IPS-18a (cell line): ENCODE measurements around the gene ANKLE1.
A peak's percentile ranks its signal among the peaks of the same experiment; 100 is the strongest.

Source experiments
- H3K27ac ChIP-seq: one replicate; pipeline ENCODE4 v1.5.1; 2013; ENCODE audit warnings: low read length
- H3K27me3 ChIP-seq: one replicate; pipeline ENCODE4 v1.6.1; 2013; ENCODE audit warnings: mild to moderate bottlenecking, low read length; ENCODE audit not compliant: control insufficient read depth, insufficient read depth
- H3K36me3 ChIP-seq: one replicate; pipeline ENCODE4 v1.6.1; 2013; ENCODE audit warnings: low read depth, low read length; ENCODE audit not compliant: control insufficient read depth
- H3K4me1 ChIP-seq: one replicate; pipeline ENCODE4 v1.6.1; 2013; ENCODE audit warnings: low read depth, low read length; ENCODE audit not compliant: control insufficient read depth
- H3K4me3 ChIP-seq: one replicate; pipeline ENCODE4 v1.5.1; 2013; ENCODE audit warnings: low read length
- H3K9ac ChIP-seq: one replicate; pipeline ENCODE4 v1.6.1; 2013; ENCODE audit warnings: mild to moderate bottlenecking, low read length, moderate library complexity
- H3K9me3 ChIP-seq: one replicate; pipeline ENCODE4 v1.6.1; 2013; ENCODE audit warnings: low read depth, low read length; ENCODE audit not compliant: control insufficient read depth

ANKLE1 gene

GRCh38 chr19:17242431-17243208, 39.1 kb upstream of the ANKLE1 start:
- Histone ChIP-seq H3K4me1 (peaks cover 10% of the 10 kb centered on the region), H3K27me3 (no peaks in the 10 kb centered on the region), H3K27ac (no peak overlapping the region), H3K9ac (no peak overlapping the region), H3K36me3 (peaks cover 14% of the 10 kb centered on the region), H3K9me3 (no peaks in the 10 kb centered on the region), H3K4me3 (no peak overlapping the region)

DNA sequence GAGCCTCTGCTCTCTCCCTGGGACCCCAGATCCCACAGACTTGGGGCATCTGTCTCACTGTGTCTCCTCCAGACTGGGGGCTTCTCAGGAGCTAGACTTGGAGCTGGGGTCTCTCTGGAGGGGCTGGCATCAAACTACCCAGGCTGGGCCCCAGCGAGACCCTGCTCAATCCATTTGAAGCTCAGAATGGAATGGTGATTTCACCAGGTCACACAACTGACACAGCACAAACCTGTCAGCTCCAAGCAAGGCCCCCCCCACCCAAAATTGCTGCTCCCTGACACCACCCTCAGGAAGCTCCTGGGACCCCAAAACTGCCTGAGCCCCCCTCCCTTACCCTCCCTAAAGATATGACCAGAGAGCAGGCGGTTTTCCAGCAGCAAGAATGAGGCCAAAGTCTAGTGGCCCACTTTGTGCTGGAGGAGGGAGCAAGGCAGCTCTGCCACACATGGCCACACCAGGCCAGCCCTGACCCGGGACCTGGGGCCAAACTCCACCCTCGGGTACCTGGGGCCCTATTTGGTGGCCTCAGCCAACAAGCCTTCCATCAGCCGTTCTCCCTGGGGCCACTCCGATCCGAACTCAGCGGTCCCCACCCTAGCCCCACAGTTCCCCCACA, 38.4 kb upstream of the ANKLE1 start:
- H3K27ac ChIP-seq: no peak overlapping the region
- no peaks in the 10 kb centered on the region for H3K27me3 ChIP-seq
- H3K4me1 ChIP-seq: peaks cover 17% of the 10 kb centered on the region
- H3K9me3 ChIP-seq: no peaks in the 10 kb centered on the region
- H3K9ac ChIP-seq: peak overlapping the region; percentile 67
- peak overlapping the region; percentile 88 for H3K4me3 ChIP-seq
- peaks cover 7% of the 10 kb centered on the region for H3K36me3 ChIP-seq

DNA sequence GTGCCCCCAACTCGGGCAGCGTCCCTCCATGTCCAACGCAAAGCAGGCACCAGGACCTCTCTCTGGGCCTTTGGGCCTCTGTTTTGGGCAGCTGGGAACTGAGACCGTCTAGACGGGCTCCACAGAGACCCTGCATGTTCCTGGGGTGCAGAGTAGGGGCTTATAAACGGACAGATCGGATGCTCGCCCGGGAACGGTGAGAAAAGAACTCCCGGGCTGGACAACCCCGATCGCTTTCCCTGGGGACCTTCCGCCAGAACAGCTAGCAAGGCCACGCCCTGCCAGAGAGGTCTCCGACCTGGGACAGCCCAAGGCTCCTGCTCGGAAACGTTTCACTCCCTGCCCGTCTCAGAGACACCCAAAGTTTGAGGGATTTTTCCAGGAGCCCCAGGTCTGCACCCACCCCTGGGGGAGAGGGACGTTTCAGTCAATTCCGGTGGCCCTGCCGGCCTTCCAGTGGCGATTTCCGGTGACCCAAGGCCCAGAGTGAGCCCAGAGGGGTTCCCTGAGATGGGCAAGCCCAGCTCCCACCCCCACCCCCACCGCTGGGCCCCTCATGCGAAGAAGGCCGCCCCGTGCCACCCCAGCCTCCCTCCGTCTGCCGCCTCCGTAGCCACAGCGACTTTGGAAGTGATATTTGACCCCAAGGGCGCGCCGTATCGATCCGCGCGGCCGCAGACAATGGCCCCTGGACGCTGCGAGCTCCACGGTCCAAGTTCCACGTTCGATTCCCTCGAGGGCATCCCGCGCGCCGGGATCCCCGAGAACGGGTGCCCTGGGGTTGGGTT, 37.7 kb upstream of the ANKLE1 start:
- Histone ChIP-seq H3K9ac (peak overlapping the region; percentile 67), H3K27me3 (no peaks in the 10 kb centered on the region), H3K27ac (no peak overlapping the region), H3K4me3 (peak overlapping the region; percentile 88), H3K9me3 (no peaks in the 10 kb centered on the region), H3K36me3 (peaks cover 3% of the 10 kb centered on the region), H3K4me1 (peaks cover 24% of the 10 kb centered on the region)

GRCh38 chr19:17244618-17245534, 36.8 kb upstream of the ANKLE1 start:
- Histone ChIP-seq H3K4me1 (peaks cover 24% of the 10 kb centered on the region), H3K9ac (peak overlapping the region; percentile 67), H3K9me3 (no peaks in the 10 kb centered on the region), H3K27ac (no peak overlapping the region), H3K36me3 (peaks cover 2% of the 10 kb centered on the region), H3K4me3 (peak overlapping the region; percentile 88), H3K27me3 (no peaks in the 10 kb centered on the region)

GRCh38 chr19:17245535-17245984, 36.1 kb upstream of the ANKLE1 start, which contains the start of gene NR2F6:
TSS of gene NR2F6 (minus strand) at chr19:17245919. CDS start at chr19:17245220, 699 bp downstream.
- Histone ChIP-seq H3K9me3 (no peaks in the 10 kb centered on the region), H3K9ac (peak within 1 kb of the TSS; percentile 67), H3K27me3 (no peaks in the 10 kb centered on the region), H3K27ac (peak within 1 kb of the TSS; percentile 68), H3K4me1 (peaks cover 24% of the 10 kb centered on the region), H3K36me3 (no peaks in the 10 kb centered on the region), H3K4me3 (peak within 1 kb of the TSS; percentile 88)

- H3K4me3 ChIP-seq: peak overlapping the region; percentile 60
- peaks cover 24% of the 10 kb centered on the region for H3K4me1 ChIP-seq
- H3K9ac ChIP-seq: peak overlapping the region; percentile 62
- H3K36me3 ChIP-seq: no peaks in the 10 kb centered on the region
- H3K9me3 ChIP-seq: no peaks in the 10 kb centered on the region
- no peaks in the 10 kb centered on the region for H3K27me3 ChIP-seq
- no peak overlapping the region for H3K27ac ChIP-seq
Measured at GRCh38 chr19:17246681-17247425, 34.8 kb upstream of the ANKLE1 start.

DNA sequence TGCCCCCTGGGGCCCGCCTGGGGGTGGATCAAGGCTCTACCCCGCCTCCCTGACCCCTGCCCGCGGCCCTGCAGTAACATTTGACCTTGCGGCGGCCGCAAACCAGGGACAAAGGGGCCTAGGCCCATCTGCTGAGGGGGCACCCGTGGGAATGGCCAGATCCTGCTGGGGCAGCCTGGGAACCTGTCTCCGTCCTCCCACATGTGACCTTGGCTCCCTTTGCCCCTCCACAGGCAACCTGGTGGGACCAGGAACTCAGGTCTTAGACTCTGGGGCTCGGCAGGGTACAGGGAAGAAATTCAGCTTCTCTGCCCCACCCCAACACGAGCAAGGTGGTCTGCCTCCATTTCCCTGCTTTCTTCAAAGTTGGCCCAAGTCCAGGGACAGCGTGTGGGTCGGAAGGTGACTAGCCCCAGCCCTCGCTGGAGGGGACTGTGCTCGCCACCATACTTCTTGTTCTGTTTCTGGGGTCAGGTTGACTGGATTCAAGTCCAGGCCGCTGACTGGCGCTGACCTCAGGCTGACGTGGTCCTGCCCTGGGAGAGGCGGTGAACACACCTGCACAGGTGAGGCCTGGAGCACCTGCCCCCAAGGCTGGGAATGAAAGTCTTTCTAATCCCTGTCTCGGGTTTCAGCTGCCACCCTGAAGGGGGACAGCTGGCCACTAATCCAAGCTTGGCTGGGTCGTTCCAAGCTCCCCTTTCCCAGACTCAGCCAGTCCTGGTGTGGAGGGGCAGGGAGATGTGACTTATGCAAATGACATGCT, 33.5 kb upstream of the ANKLE1 start:
- Histone ChIP-seq H3K4me3 (peak overlapping the region; percentile 13), H3K9ac (peak overlapping the region; percentile 29), H3K9me3 (no peaks in the 10 kb centered on the region), H3K27me3 (no peaks in the 10 kb centered on the region), H3K4me1 (peaks cover 24% of the 10 kb centered on the region), H3K36me3 (no peaks in the 10 kb centered on the region), H3K27ac (peak overlapping the region; percentile 24)

GRCh38 chr19:17249887-17250548, 31.7 kb upstream of the ANKLE1 start:
- Histone ChIP-seq H3K36me3 (no peaks in the 10 kb centered on the region), H3K9me3 (no peaks in the 10 kb centered on the region), H3K27me3 (no peaks in the 10 kb centered on the region), H3K4me1 (peaks cover 24% of the 10 kb centered on the region), H3K27ac (no peak overlapping the region), H3K9ac (no peak overlapping the region), H3K4me3 (no peak overlapping the region)

DNA sequence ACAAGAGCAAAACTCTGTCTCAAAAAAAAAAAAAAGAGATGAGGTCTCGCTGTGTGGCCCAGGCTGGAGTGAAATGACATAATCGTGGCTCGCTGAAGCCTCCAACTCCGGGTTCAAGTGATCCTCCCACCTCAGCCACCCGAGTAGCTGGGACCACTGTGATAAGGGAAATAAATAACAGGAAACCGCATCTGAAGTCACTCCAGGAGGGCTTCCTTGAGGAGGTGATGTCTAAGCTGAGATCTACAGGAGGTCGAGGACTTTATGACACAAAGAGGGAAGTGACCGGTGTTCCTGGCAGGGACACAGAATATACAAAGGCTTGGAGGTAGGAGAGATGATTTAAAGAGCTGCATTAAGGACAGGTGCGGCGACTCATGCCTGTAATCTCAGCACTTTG, 27.1 kb upstream of the ANKLE1 start:
- no peak overlapping the region for H3K27ac ChIP-seq
- peaks cover 2% of the 10 kb centered on the region for H3K9me3 ChIP-seq
- no peaks in the 10 kb centered on the region for H3K4me1 ChIP-seq
- peaks cover 4% of the 10 kb centered on the region for H3K36me3 ChIP-seq
- H3K9ac ChIP-seq: no peak overlapping the region
- no peaks in the 10 kb centered on the region for H3K27me3 ChIP-seq
- H3K4me3 ChIP-seq: no peak overlapping the region
